Measurements from ENCODE around the gene CAP2.

- TF ChIP-seq, protein P1, sequence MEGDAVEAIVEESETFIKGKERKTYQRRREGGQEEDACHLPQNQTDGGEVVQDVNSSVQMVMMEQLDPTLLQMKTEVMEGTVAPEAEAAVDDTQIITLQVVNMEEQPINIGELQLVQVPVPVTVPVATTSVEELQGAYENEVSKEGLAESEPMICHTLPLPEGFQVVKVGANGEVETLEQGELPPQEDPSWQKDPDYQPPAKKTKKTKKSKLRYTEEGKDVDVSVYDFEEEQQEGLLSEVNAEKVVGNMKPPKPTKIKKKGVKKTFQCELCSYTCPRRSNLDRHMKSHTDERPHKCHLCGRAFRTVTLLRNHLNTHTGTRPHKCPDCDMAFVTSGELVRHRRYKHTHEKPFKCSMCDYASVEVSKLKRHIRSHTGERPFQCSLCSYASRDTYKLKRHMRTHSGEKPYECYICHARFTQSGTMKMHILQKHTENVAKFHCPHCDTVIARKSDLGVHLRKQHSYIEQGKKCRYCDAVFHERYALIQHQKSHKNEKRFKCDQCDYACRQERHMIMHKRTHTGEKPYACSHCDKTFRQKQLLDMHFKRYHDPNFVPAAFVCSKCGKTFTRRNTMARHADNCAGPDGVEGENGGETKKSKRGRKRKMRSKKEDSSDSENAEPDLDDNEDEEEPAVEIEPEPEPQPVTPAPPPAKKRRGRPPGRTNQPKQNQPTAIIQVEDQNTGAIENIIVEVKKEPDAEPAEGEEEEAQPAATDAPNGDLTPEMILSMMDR (IDR thresholded peaks at IDR 0.05; ENCODE audit: low read depth, low read length, poor library complexity, severe bottlenecking) = no peak
- no peak for TF ChIP-seq EZH2phosphoT487 (IDR thresholded peaks at IDR 0.05; ENCODE audit: borderline replicate concordance, low read length)
Observed at GRCh38 chr6:17395112-17395511, 1.7 kb downstream of the CAP2 start.

Measured in DOHH2 (cell line).